Activated naive CD8-positive, alpha-beta T cell treated with anti-CD3 and anti-CD28 coated beads for 36 hours (primary cell): ENCODE data around the gene GNG12. TPM values are rescaled to one million over a fixed set of nuclear protein-coding genes. Genes with fewer than 3 reads are reported as not detected.
"Not testable (repeated sequence)": the region's sequence is repeated elsewhere in the genome, so short reads cannot be mapped to it uniquely, and the experiment has no call there.

ENCODE experiments used
- DNase-seq: peaks from one replicate; pipeline ENCODE4 v3.0.0; 2021
- H3K27ac Mint-ChIP-seq: one replicate; pipeline ENCODE4 v1.8.0; 2022; ENCODE audit warnings: mild to moderate bottlenecking, moderate library complexity, mixed read lengths
- H3K27me3 Mint-ChIP-seq: one replicate; pipeline ENCODE4 v1.8.0; 2022; ENCODE audit warnings: mild to moderate bottlenecking, mixed read lengths
- H3K36me3 Mint-ChIP-seq: one replicate; pipeline ENCODE4 v1.8.0; 2021; ENCODE audit warnings: mild to moderate bottlenecking, mixed read lengths
- H3K4me1 Mint-ChIP-seq: one replicate; pipeline ENCODE4 v1.8.0; 2021; ENCODE audit warnings: mixed read lengths
- H3K4me3 Mint-ChIP-seq: one replicate; pipeline ENCODE4 v1.8.0; 2022; ENCODE audit warnings: mild to moderate bottlenecking, moderate library complexity, mixed read lengths
- H3K9me3 Mint-ChIP-seq: one replicate; pipeline ENCODE4 v1.8.0; 2022; ENCODE audit warnings: mixed read lengths
- total RNA-seq, 2 experiments: library from RNA; stranded (reverse); gene quantifications; one replicate each; pipeline ENCODE4 v1.2.3, GENCODE V29; 2021

The GNG12 gene
- total RNA-seq, 2 experiments from 2014 or later = 0.43 to 0.60 TPM

GRCh38 chr1:67659229-67659628 lies 174.0 kb downstream of the GNG12 start:
- H3K27me3 Mint-ChIP-seq = peaks cover 13% of the 10 kb centered on the region
- H3K4me1 Mint-ChIP-seq = no peaks in the 10 kb centered on the region
- no peaks in the 10 kb centered on the region for H3K36me3 Mint-ChIP-seq
- no peak overlapping the region for H3K27ac Mint-ChIP-seq
- no peak overlapping the region for H3K4me3 Mint-ChIP-seq
- no peak for DNase-seq
- no peaks in the 10 kb centered on the region for H3K9me3 Mint-ChIP-seq

DNA sequence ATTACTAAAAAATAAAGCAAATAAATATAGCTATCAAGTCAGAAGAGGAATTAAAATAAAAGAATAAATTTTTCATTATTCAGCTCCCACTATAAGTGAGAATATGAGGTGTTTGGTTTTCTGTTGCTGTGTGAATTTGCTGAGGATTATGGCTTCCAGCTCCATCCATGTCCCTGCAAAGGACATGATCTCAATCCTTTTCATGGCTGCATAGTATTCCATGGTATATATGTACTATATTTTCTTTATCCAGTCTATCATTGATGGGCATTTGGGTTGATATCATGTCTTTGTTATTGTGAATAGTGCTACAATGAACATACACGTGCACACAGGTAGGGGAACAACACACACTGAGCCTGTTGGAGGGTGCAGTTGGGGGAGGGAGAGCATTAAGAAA lies 176.1 kb downstream of the GNG12 start:
- H3K9me3 Mint-ChIP-seq = not testable (repeated sequence)

GRCh38 chr1:67655581-67655980 lies 177.7 kb downstream of the GNG12 start:
- H3K4me1 Mint-ChIP-seq = peaks cover 5% of the 10 kb centered on the region
- H3K27ac Mint-ChIP-seq = no peak overlapping the region
- H3K4me3 Mint-ChIP-seq = no peak overlapping the region
- H3K27me3 Mint-ChIP-seq = peaks cover 7% of the 10 kb centered on the region
- H3K36me3 Mint-ChIP-seq = no peaks in the 10 kb centered on the region
- H3K9me3 Mint-ChIP-seq = no peaks in the 10 kb centered on the region
- no peak for DNase-seq

More for the DNA sequence above, 176.1 kb downstream of the GNG12 start:
- H3K27ac Mint-ChIP-seq, H3K4me3 Mint-ChIP-seq, H3K36me3 Mint-ChIP-seq, H3K4me1 Mint-ChIP-seq, DNase-seq: not testable (repeated sequence)
- peaks cover 13% of the 10 kb centered on the region for H3K27me3 Mint-ChIP-seq

DNA sequence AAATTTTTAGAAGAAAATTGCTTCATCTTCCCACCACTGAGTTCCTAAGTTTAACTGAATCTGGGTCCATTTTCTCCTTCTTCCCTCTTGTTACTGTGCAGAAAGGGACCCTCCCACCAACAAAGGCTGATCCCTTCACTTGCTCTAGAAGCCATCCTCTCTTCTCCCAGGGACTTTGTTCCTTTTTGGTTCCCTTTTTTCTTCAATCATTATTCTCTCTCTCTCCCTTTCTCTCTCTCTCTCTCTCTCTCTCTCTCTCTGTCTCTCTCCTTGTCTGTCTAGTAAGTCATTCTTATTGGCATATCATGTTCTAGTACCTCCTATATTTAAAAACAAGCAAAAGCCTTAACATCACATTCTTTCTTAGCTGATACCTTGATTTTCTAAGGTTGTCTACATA lies 180.0 kb downstream of the GNG12 start:
- no peak overlapping the region for H3K27ac Mint-ChIP-seq
- H3K9me3 Mint-ChIP-seq = no peaks in the 10 kb centered on the region
- H3K36me3 Mint-ChIP-seq = no peaks in the 10 kb centered on the region
- H3K4me3 Mint-ChIP-seq = no peak overlapping the region
- H3K4me1 Mint-ChIP-seq = peaks cover 5% of the 10 kb centered on the region
- no peak for DNase-seq
- no peaks in the 10 kb centered on the region for H3K27me3 Mint-ChIP-seq

- no peaks in the 10 kb centered on the region for H3K27me3 Mint-ChIP-seq
- peaks cover 5% of the 10 kb centered on the region for H3K4me1 Mint-ChIP-seq
- H3K4me3 Mint-ChIP-seq = no peak overlapping the region
- no peak overlapping the region for H3K27ac Mint-ChIP-seq
- no peak for DNase-seq
- H3K9me3 Mint-ChIP-seq = no peaks in the 10 kb centered on the region
- no peaks in the 10 kb centered on the region for H3K36me3 Mint-ChIP-seq
These were observed 180.5 kb downstream of the GNG12 start for GRCh38 chr1:67652800-67653199.

Other genes with a start within 250 kb of the GNG12 start
- 10 to 100 TPM; 20.4 to 20.7 TPM for gene GADD45A, start 148.3 kb downstream of the GNG12 start, total RNA-seq
- gene DIRAS3, start 217.2 kb upstream of the GNG12 start, total RNA-seq = under 1 TPM; 0.47 to 0.52 TPM